B cell (primary cell): ENCODE data around the gene MPST. TPM values are rescaled to one million over a fixed set of nuclear protein-coding genes. Genes with fewer than 3 reads are reported as not detected.

Experiments used
- ATAC-seq: fragments of 200-7000 bp; cut with Tn5 transposase; one replicate; pipeline ENCODE4 v1.10.0; 2021; ENCODE audit warnings: low read depth, mild to moderate bottlenecking, moderate number of reproducible peaks, moderate library complexity
- CTCF ChIA-PET: fragments of 350-600 bp; sonication (Branson Sonifier 250); formaldehyde crosslinking; loops from one replicate; lab custom pipeline; 2021; ENCODE audit warnings: antibody characterized with exemption, inconsistent platforms; lab: Charles Lee
- POLR2A ChIA-PET: fragments of 350-600 bp; sonication (Branson Sonifier 250); formaldehyde crosslinking; loops from one replicate; lab custom pipeline; 2021; ENCODE audit warnings: antibody characterized with exemption; lab: Charles Lee
- DNase-seq: peaks from one replicate; pipeline ENCODE4 v3.0.0; 2013
- H2AFZ ChIP-seq: 2 replicates; pipeline ENCODE4 v1.6.1; 2012; ENCODE audit warnings: mild to moderate bottlenecking, low read depth, low read length; ENCODE audit not compliant: insufficient read depth, poor library complexity, severe bottlenecking
- H3K27ac ChIP-seq, 2 donors: 1 replicate in 1 of 2; 2 replicates in 1 of 2; pipeline ENCODE4 v1.5.1; 2012 to 2013; ENCODE audit warnings: low read length in 2 of 2, mild to moderate bottlenecking in 2 of 2, moderate library complexity in 1 of 2
- H3K27me3 ChIP-seq, 4 experiments: fragments of 200-600 bp in 1 of 4; sonication (generic) in 1 of 4; replicated peaks in 1 of 4; 1 replicate in 2 of 4; 2 replicates in 2 of 4; pipeline versions ENCODE4 v1.6.1 to v1.7.0; 2013 to 2016; ENCODE audit warnings: low read length in 3 of 4, mild to moderate bottlenecking in 2 of 4, mixed read lengths in 1 of 4, moderate library complexity in 1 of 4; ENCODE audit not compliant: insufficient read depth in 4 of 4, control insufficient read depth in 3 of 4; ENCODE audit errors: control extremely low read depth in 1 of 4
- H3K36me3 ChIP-seq, 2 experiments: replicated peaks in 1 of 2; 1 replicate in 1 of 2; 2 replicates in 1 of 2; pipeline versions ENCODE4 v1.6.1 to v1.7.1; 2013; ENCODE audit warnings: low read length in 1 of 2; ENCODE audit not compliant: insufficient read depth in 2 of 2, control insufficient read depth in 1 of 2; ENCODE audit errors: control extremely low read depth in 1 of 2, extremely low read depth in 1 of 2
- H3K4me1 ChIP-seq, 2 donors: fragments of 200-600 bp in 1 of 2; sonication (generic) in 1 of 2; 1 replicate in 1 of 2; 2 replicates in 1 of 2; pipeline versions ENCODE4 v1.5.1 to v1.6.1; 2013 to 2017; ENCODE audit warnings: low read length in 2 of 2; ENCODE audit not compliant: control insufficient read depth in 2 of 2, insufficient read depth in 2 of 2
- H3K4me2 ChIP-seq: replicated peaks from 2 replicates; pipeline ENCODE3; 2012; ENCODE audit warnings: mild to moderate bottlenecking, low read depth, low read length; ENCODE audit not compliant: poor library complexity, severe bottlenecking
- H3K4me3 ChIP-seq, 5 experiments: fragments of 200-600 bp in 1 of 5; sonication (generic) in 1 of 5; 1 replicate in 3 of 5; 2 replicates in 2 of 5; pipeline versions ENCODE4 v1.5.1 to v1.7.0; 2011 to 2016; ENCODE audit warnings: low read length in 4 of 5, mild to moderate bottlenecking in 4 of 5, low read depth in 2 of 5, control low read depth in 1 of 5, moderate library complexity in 1 of 5; ENCODE audit not compliant: insufficient read depth in 1 of 5; ENCODE audit errors: control extremely low read depth in 1 of 5, extremely low read depth in 1 of 5
- H3K79me2 ChIP-seq: fragments of 200-600 bp; sonication (generic); one replicate; pipeline ENCODE4 v1.6.0; 2016; ENCODE audit warnings: low read length; ENCODE audit not compliant: control insufficient read depth, insufficient read depth
- H3K9ac ChIP-seq: fragments of 200-600 bp; sonication (generic); 2 replicates; pipeline ENCODE4 v1.6.1; 2017; ENCODE audit warnings: mild to moderate bottlenecking, low read length, moderate library complexity
- H3K9me3 ChIP-seq, 3 donors: one replicate each; pipeline versions ENCODE4 v1.6.1 to v1.7.1; 2013; ENCODE audit warnings: low read length in 2 of 3; ENCODE audit not compliant: control insufficient read depth in 2 of 3, insufficient read depth in 1 of 3; ENCODE audit errors: control extremely low read depth in 1 of 3
- H4K20me1 ChIP-seq: 2 replicates; pipeline ENCODE4 v1.6.0; 2012; ENCODE audit warnings: mild to moderate bottlenecking, low read length; ENCODE audit not compliant: insufficient read depth, control insufficient read depth, poor library complexity, severe bottlenecking
- H3K27ac Mint-ChIP-seq: one replicate; pipeline ENCODE4 v1.8.0; 2021; ENCODE audit warnings: mixed read lengths
- H3K27me3 Mint-ChIP-seq: one replicate; pipeline ENCODE4 v1.8.0; 2021; ENCODE audit warnings: mixed read lengths
- H3K4me1 Mint-ChIP-seq: one replicate; pipeline ENCODE4 v1.8.0; 2021; ENCODE audit warnings: mixed read lengths
- H3K4me3 Mint-ChIP-seq: one replicate; pipeline ENCODE4 v1.8.0; 2021; ENCODE audit warnings: mixed read lengths
- H3K9me3 Mint-ChIP-seq: one replicate; pipeline ENCODE4 v1.8.0; 2022; ENCODE audit warnings: mixed read lengths; ENCODE audit not compliant: insufficient read depth
- CTCF ChIP-seq: fragments of 200-600 bp; IDR thresholded peaks from one replicate; pipeline ENCODE4 v1.8.0; 2022; ENCODE audit warnings: antibody characterized with exemption, mild to moderate bottlenecking
- EZH2 ChIP-seq: IDR thresholded peaks from 2 replicates; pipeline ENCODE4 v1.6.1; 2012; ENCODE audit warnings: borderline replicate concordance, low read depth, mild to moderate bottlenecking, moderate library complexity, low read length; ENCODE audit not compliant: insufficient read depth, poor library complexity, severe bottlenecking
- WGBS: methylation state at CpG from one replicate; pipeline ENCODE4 v1.1.5; 2013; ENCODE audit warnings: missing lambda C conversion rate; ENCODE audit not compliant: insufficient coverage; 5-methylcytosine and 5-hydroxymethylcytosine counted together
- intact Hi-C: fragments of 100-400 bp; cut with micrococcal nuclease; formaldehyde crosslinking; loops from one replicate; pipeline ENCODE4 v1.10.0; 2022
- polyA plus RNA-seq: library from polyadenylated mRNA; depleted of rRNA; stranded (reverse); fragments of >200 nt; gene quantifications from 2 replicates; pipeline ENCODE4 v1.2.3, GENCODE V29; 2012
- total RNA-seq, 2 donors: library from RNA; stranded (reverse); fragments of 120-200 nt in 1 of 2; gene quantifications; 1 replicate in 1 of 2; 2 replicates in 1 of 2; pipeline versions ENCODE4 v1.2.3 to v1.2.4, GENCODE V29; 2013 to 2022

Gene MPST
- total and polyA plus RNA-seq, 2 donors (not counting 1 experiment from before 2014, with no cell fraction given): 11.2 to 17.7 TPM

- TF ChIP-seq EZH2 (no peak), CTCF (no peak)
- Mint-ChIP-seq H3K27ac (no peak overlapping the region), H3K4me3 (no peak overlapping the region), H3K27me3 (peaks cover 36% of the 10 kb centered on the region), H3K4me1 (no peaks in the 10 kb centered on the region), H3K9me3 (no peaks in the 10 kb centered on the region)
- no peak overlapping the region for H3K4me2 ChIP-seq
- intact Hi-C loops: no loop called here
- H3K36me3 ChIP-seq: no peaks in the 10 kb centered on the region
- H3K27ac ChIP-seq: no peak overlapping the region
- POLR2A ChIA-PET: no interaction called here
- ATAC-seq: no peak
- no peak overlapping the region for H3K4me3 ChIP-seq
- 76% methylated on average over 10 of the region's 14 CpGs for WGBS
- no peak for DNase-seq
- H3K27me3 ChIP-seq: peaks cover 0 to 11% (median 0%) of the 10 kb centered on the region in 4 experiments
- no peaks in the 10 kb centered on the region for H3K4me1 ChIP-seq
- no peaks in the 10 kb centered on the region for H3K9me3 ChIP-seq
- H4K20me1 ChIP-seq: no peaks in the 10 kb centered on the region
- H3K79me2 ChIP-seq: no peaks in the 10 kb centered on the region
- CTCF ChIA-PET: no interaction called here
- no peak overlapping the region for H3K9ac ChIP-seq
- H2AFZ ChIP-seq: no peak overlapping the region
Observed at GRCh38 chr22:37037669-37038068, 18.1 kb downstream of the MPST start.

GRCh38 chr22:37039466-37039865, 19.9 kb downstream of the MPST start:
- Mint-ChIP-seq H3K4me3 (no peak overlapping the region), H3K27me3 (peaks cover 36% of the 10 kb centered on the region), H3K9me3 (no peaks in the 10 kb centered on the region), H3K27ac (no peak overlapping the region), H3K4me1 (peaks cover 3% of the 10 kb centered on the region)
- Histone ChIP-seq H2AFZ (no peak overlapping the region), H3K27ac (no peak overlapping the region), H3K9ac (no peak overlapping the region), H3K4me2 (no peak overlapping the region), H3K27me3 (peaks cover 0 to 11% (median 0%) of the 10 kb centered on the region in 4 experiments), H3K79me2 (no peaks in the 10 kb centered on the region), H3K9me3 (no peaks in the 10 kb centered on the region), H4K20me1 (no peaks in the 10 kb centered on the region), H3K4me1 (no peaks in the 10 kb centered on the region), H3K36me3 (no peaks in the 10 kb centered on the region), H3K4me3 (no peak overlapping the region)
- ChIA-PET CTCF (interaction anchor here (1.6 to 1.9 kb wide), 2 partner anchors 17 to 280 kb away, joined by 3 to 4 read pairs; no protein-coding TSS in a partner anchor), POLR2A (no interaction called here)
- no CpG with 5 or more reads among the region's 2 CpGs for WGBS
- TF ChIP-seq EZH2 (no peak), CTCF (no peak)
- no peak for DNase-seq
- intact Hi-C loops: no loop called here
- no peak for ATAC-seq
